ENCODE results near the gene MAGI1. TPM values are rescaled to one million over a fixed set of nuclear protein-coding genes. Genes with fewer than 3 reads are reported as not detected.

MAGI1 gene
- polyA plus RNA-seq, 3 donors = not detected

DNA sequence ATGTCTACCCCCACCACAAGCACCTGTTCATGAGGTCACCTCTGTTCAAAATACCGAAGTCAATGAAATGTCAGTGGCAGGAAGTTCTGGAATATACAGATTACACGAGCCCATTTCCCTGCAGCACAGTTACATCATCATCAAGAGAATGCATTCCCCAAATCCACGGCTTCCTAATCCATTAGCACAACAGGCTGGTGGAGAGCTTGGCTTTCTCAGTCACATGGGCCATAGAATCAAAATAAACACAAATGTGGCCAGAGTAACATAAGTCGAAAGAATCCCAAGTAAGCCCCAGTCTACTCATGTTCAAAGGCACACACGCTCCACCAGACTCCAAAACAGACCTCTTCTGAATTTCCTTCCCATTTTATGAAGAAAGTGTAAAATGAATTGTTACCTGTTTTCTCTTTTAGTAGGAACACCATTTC lies 419.3 kb downstream of the MAGI1 start:
- Histone ChIP-seq H2AFZ (ENCODE audit: insufficient read depth, low read depth, low read length, poor library complexity, severe bottlenecking) (no peak overlapping the region), H3K4me2 (replicated peaks; ENCODE audit: extremely low read depth, low read length, poor library complexity, severe bottlenecking) (no peak overlapping the region), H3K36me3 (replicated peaks in 1 of 2; ENCODE audit: control insufficient read depth in 1 of 2, insufficient read depth in 2 of 2, low read length in 2 of 2) (no peaks in the 10 kb centered on the region), H3K4me3 (replicated peaks in 1 of 3; ENCODE audit: low read depth in 2 of 3, low read length in 3 of 3) (no peak overlapping the region), H3K27ac (ENCODE audit: low read depth in 1 of 2, low read length in 2 of 2) (no peak overlapping the region), H3K4me1 (ENCODE audit: control insufficient read depth in 1 of 2, insufficient read depth in 2 of 2, low read length in 2 of 2) (no peaks in the 10 kb centered on the region), H3K9ac (ENCODE audit: insufficient read depth, low read length, poor library complexity, severe bottlenecking) (no peak overlapping the region), H4K20me1 (ENCODE audit: insufficient read depth, low read length) (no peaks in the 10 kb centered on the region), H3K79me2 (ENCODE audit: insufficient read depth, low read length) (no peaks in the 10 kb centered on the region), H3K9me3 (replicated peaks in 1 of 2; ENCODE audit: control insufficient read depth in 1 of 2, insufficient read depth in 1 of 2, low read length in 2 of 2) (no peaks in the 10 kb centered on the region), H3K27me3 (ENCODE audit: control insufficient read depth in 2 of 2, insufficient read depth in 2 of 2, low read length in 2 of 2) (no peaks in the 10 kb centered on the region)
- TF ChIP-seq CTCF (IDR thresholded peaks at IDR 0.05) = no peak
- no peak for DNase-seq
- Mint-ChIP-seq H3K4me1 (no peaks in the 10 kb centered on the region), H3K4me3 (no peak overlapping the region), H3K9me3 (peaks cover 0 to 2% (median 0%) of the 10 kb centered on the region in 7 donors), H3K27ac (no peak overlapping the region), H3K36me3 (no peaks in the 10 kb centered on the region), H3K27me3 (ENCODE audit: low read depth in 3 of 3) (peaks cover 0 to 3% (median 0%) of the 10 kb centered on the region in 3 donors)
- intact Hi-C loops (cut with micrococcal nuclease) = no loop called here
- 8% methylated on average over 2 of the region's 5 CpGs for WGBS (ENCODE audit: insufficient coverage)

GRCh38 chr3:65618599-65618998 lies 420.1 kb downstream of the MAGI1 start:
- Mint-ChIP-seq H3K36me3 (no peaks in the 10 kb centered on the region), H3K9me3 (peaks cover 0 to 2% (median 0%) of the 10 kb centered on the region in 7 donors), H3K4me3 (no peak overlapping the region)

More at GRCh38 chr3:65618599-65618998, 420.1 kb downstream of the MAGI1 start:
- H3K4me2 ChIP-seq (replicated peaks; ENCODE audit: extremely low read depth, low read length, poor library complexity, severe bottlenecking) = no peak overlapping the region
- no peaks in the 10 kb centered on the region for H3K36me3 ChIP-seq (replicated peaks in 1 of 2; ENCODE audit: control insufficient read depth in 1 of 2, insufficient read depth in 2 of 2, low read length in 2 of 2)
- H3K9me3 ChIP-seq (replicated peaks in 1 of 2; ENCODE audit: control insufficient read depth in 1 of 2, insufficient read depth in 1 of 2, low read length in 2 of 2) = no peaks in the 10 kb centered on the region
- DNase-seq = no peak
- intact Hi-C loops (cut with micrococcal nuclease) = no loop called here
- TF ChIP-seq CTCF (IDR thresholded peaks at IDR 0.05) = no peak
- H3K9ac ChIP-seq (ENCODE audit: insufficient read depth, low read length, poor library complexity, severe bottlenecking) = no peak overlapping the region
- no CpG with 5 or more reads among the region's 1 CpG for WGBS (ENCODE audit: insufficient coverage)
- H3K4me1 ChIP-seq (ENCODE audit: control insufficient read depth in 1 of 2, insufficient read depth in 2 of 2, low read length in 2 of 2) = no peaks in the 10 kb centered on the region
- no peaks in the 10 kb centered on the region for H4K20me1 ChIP-seq (ENCODE audit: insufficient read depth, low read length)
- H3K27ac ChIP-seq (ENCODE audit: low read depth in 1 of 2, low read length in 2 of 2) = no peak overlapping the region
- no peaks in the 10 kb centered on the region for H3K79me2 ChIP-seq (ENCODE audit: insufficient read depth, low read length)
- H3K4me1 Mint-ChIP-seq = no peaks in the 10 kb centered on the region
- H3K27me3 Mint-ChIP-seq (ENCODE audit: low read depth in 3 of 3) = peaks cover 0 to 3% (median 0%) of the 10 kb centered on the region in 3 donors
- H3K27ac Mint-ChIP-seq = no peak overlapping the region
- no peaks in the 10 kb centered on the region for H3K27me3 ChIP-seq (ENCODE audit: control insufficient read depth in 2 of 2, insufficient read depth in 2 of 2, low read length in 2 of 2)
- H2AFZ ChIP-seq (ENCODE audit: insufficient read depth, low read depth, low read length, poor library complexity, severe bottlenecking) = no peak overlapping the region
- H3K4me3 ChIP-seq (replicated peaks in 1 of 3; ENCODE audit: low read depth in 2 of 3, low read length in 3 of 3) = no peak overlapping the region

All from CD14-positive monocyte (primary cell).